ENCODE data around the gene PHF14. TPM values are rescaled to one million over a fixed set of nuclear protein-coding genes. Genes with fewer than 3 reads are reported as not detected.

The PHF14 gene
- total and polyA plus RNA-seq, 8 donors: 18.9 to 140 (median 69.6) TPM

DNA sequence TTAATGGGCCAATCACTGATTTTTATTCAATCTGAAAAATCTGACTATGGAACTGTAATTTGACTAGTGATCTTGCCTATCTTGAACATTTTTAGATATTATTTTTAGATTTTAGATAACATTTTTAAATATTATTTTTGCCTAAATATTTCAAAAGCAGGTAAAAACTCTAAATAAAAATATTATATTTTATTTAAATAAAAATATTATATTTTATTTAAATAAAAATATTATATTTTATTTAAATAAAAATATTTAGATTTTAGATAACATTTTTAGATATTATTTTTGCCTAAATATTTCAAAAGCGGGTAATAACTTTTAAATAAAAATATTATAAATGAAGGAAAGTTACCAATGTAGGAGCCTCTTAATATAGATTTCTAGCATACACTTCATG lies 187.8 kb downstream of the PHF14 start:
- Histone ChIP-seq H3K9me3 (no peaks in the 10 kb centered on the region), H3K4me3 (no peak overlapping the region), H3K4me1 (no peaks in the 10 kb centered on the region), H3K36me3 (no peaks in the 10 kb centered on the region), H3K27ac (no peak overlapping the region), H3K27me3 (no peaks in the 10 kb centered on the region)
- TF ChIP-seq CTCF (IDR thresholded peaks at IDR 0.05): no peak
- no peak for TF ChIP-seq POLR2AphosphoS5 (IDR thresholded peaks at IDR 0.05)
- TF ChIP-seq POLR2A (IDR thresholded peaks at IDR 0.05): no peak
- no peak for TF ChIP-seq EP300 (IDR thresholded peaks at IDR 0.05)
- 89 to 100% (median 98%) methylated on average over 1 of the region's 1 CpG for WGBS, 5 donors
- DNase-seq: no peak
- intact Hi-C loops (cut with DNase I; ENCODE audit: low total_unique reads): no loop called here

- intact Hi-C loops (cut with DNase I; ENCODE audit: low total_unique reads): no loop called here
- H3K27me3 ChIP-seq: no peaks in the 10 kb centered on the region
- DNase-seq: no peak
- H3K27ac ChIP-seq: no peak overlapping the region
- H3K4me3 ChIP-seq: no peak overlapping the region
- no peaks in the 10 kb centered on the region for H3K4me1 ChIP-seq
- H3K9me3 ChIP-seq: no peaks in the 10 kb centered on the region
- 94 to 100% (median 96%) methylated on average over 1 of the region's 1 CpG for WGBS, 5 donors
- H3K36me3 ChIP-seq: no peaks in the 10 kb centered on the region
- TF ChIP-seq POLR2A (IDR thresholded peaks at IDR 0.05) (no peak), EP300 (IDR thresholded peaks at IDR 0.05) (no peak), CTCF (IDR thresholded peaks at IDR 0.05) (no peak), POLR2AphosphoS5 (IDR thresholded peaks at IDR 0.05) (no peak)
Measured at GRCh38 chr7:11163220-11163619, 189.5 kb downstream of the PHF14 start.

- no peak for TF ChIP-seq POLR2AphosphoS5 (IDR thresholded peaks at IDR 0.05)
- no peak for TF ChIP-seq POLR2A (IDR thresholded peaks at IDR 0.05)
- TF ChIP-seq EP300 (IDR thresholded peaks at IDR 0.05): no peak
- TF ChIP-seq CTCF (IDR thresholded peaks at IDR 0.05): no peak
- Histone ChIP-seq H3K9me3 (no peaks in the 10 kb centered on the region), H3K27ac (no peak overlapping the region), H3K27me3 (no peaks in the 10 kb centered on the region), H3K4me3 (no peak overlapping the region), H3K4me1 (peaks cover 0 to 5% (median 0%) of the 10 kb centered on the region in 4 donors), H3K36me3 (no peaks in the 10 kb centered on the region)
- WGBS, 5 donors: 80 to 92% (median 86%) methylated on average over 1 of the region's 1 CpG
- intact Hi-C loops (cut with DNase I; ENCODE audit: low total_unique reads): no loop called here
- no peak for DNase-seq
Measured at GRCh38 chr7:11166051-11166450, 192.4 kb downstream of the PHF14 start.

DNA sequence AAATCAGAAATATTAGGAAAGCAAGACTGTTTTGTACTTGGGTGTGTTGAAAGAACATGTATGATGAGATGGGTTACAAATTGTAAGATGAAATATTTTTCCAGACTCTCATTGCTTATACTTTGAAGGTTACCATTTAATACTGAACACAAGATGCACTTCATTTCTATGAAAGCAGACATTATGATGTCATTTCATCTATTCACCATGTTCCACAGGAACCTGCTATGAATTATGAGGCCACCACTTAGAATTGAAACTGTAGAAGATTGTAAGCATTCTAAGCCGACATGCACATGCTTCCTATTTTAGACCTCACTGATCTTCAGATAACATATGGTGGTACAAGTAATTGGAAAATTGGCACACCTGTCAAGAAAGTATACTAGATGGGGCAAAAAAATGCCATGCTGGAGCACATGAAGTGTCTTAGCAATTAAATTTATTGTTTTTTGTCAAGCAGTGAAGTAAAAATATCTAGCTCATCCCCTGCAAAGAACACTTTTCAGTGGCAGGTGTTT lies 195.0 kb downstream of the PHF14 start:
- TF ChIP-seq CTCF (IDR thresholded peaks at IDR 0.05): no peak
- TF ChIP-seq EP300 (IDR thresholded peaks at IDR 0.05): no peak
- TF ChIP-seq POLR2A (IDR thresholded peaks at IDR 0.05): no peak
- TF ChIP-seq POLR2AphosphoS5 (IDR thresholded peaks at IDR 0.05): no peak
- WGBS, 5 donors: 76 to 94% (median 80%) methylated on average over 1 of the region's 1 CpG
- H3K27ac ChIP-seq: no peak overlapping the region
- H3K4me1 ChIP-seq: peaks cover 0 to 5% (median 0%) of the 10 kb centered on the region in 4 donors
- H3K4me3 ChIP-seq: no peak overlapping the region
- no peaks in the 10 kb centered on the region for H3K9me3 ChIP-seq
- DNase-seq: no peak
- intact Hi-C loops (cut with DNase I; ENCODE audit: low total_unique reads): no loop called here
- no peaks in the 10 kb centered on the region for H3K27me3 ChIP-seq
- H3K36me3 ChIP-seq: no peaks in the 10 kb centered on the region
